GM12878 (cell line): Measurements from ENCODE around the gene STK40. TPM values are rescaled to one million over a fixed set of nuclear protein-coding genes. Genes with fewer than 3 reads are reported as not detected.

ENCODE experiments used
- ATAC-seq: fragments of 200-7000 bp; cut with Tn5 transposase; 3 replicates; pipeline ENCODE4 v1.9.1; 2020; ENCODE audit warnings: mild to moderate bottlenecking, moderate library complexity
- BruUV-seq: library from RNA; stranded (reverse); fragments of 400-500 nt; replicated peaks from 2 replicates; lab custom pipeline; 2021; lab: Mats Ljungman, UMichigan
- CTCF ChIA-PET: fragments of 300-600 bp; sonication (Branson Sonifier 250); formaldehyde crosslinking; extraction: SDS; loops from one replicate; lab custom pipeline; 2021; ENCODE audit warnings: inconsistent platforms; lab: Yijun Ruan, JAX
- POLR2A ChIA-PET: fragments of 350-600 bp; formaldehyde crosslinking; extraction: SDS; loops from one replicate; lab custom pipeline; 2021; ENCODE audit warnings: inconsistent platforms; lab: Charles Lee
- RAD21 ChIA-PET: fragments of 300-600 bp; sonication (Branson Sonifier 250); formaldehyde crosslinking; loops from one replicate; lab custom pipeline; 2023; ENCODE audit warnings: antibody characterized with exemption; ENCODE audit not compliant: unreplicated experiment; lab: Charles Lee
- SMC1A ChIA-PET: fragments of 300-600 bp; sonication (Branson Sonifier 250); formaldehyde crosslinking; loops from one replicate; lab custom pipeline; 2023; ENCODE audit not compliant: unreplicated experiment, uncharacterized antibody; lab: Charles Lee
- DNase-seq: peaks from one replicate; pipeline ENCODE4 v3.0.0-alpha.2; 2011; ENCODE audit warnings: low read depth, low spot score
- FAIRE-seq: peaks from 3 replicates; lab custom pipeline; 2011; peaks lifted over from hg19 to GRCh38; lab: Jason Lieb, UNC
- H2AFZ ChIP-seq: 2 replicates; pipeline ENCODE4 v1.6.0; 2011; ENCODE audit warnings: low read depth, low read length, control low read depth; ENCODE audit not compliant: control insufficient read depth
- H3K27ac ChIP-seq: 2 replicates; pipeline ENCODE4 v1.5.1; 2011; ENCODE audit warnings: control low read depth; ENCODE audit not compliant: control insufficient read depth, insufficient read depth
- H3K27me3 ChIP-seq, 2 experiments: replicated peaks in 1 of 2; 2 replicates each; pipeline versions ENCODE4 v1.6.0 to v1.6.1; 2011; ENCODE audit warnings: low read length in 1 of 2; ENCODE audit not compliant: control insufficient read depth in 2 of 2, insufficient read depth in 2 of 2
- H3K36me3 ChIP-seq, 2 experiments: 2 replicates each; pipeline ENCODE4 v1.5.1; 2011; ENCODE audit warnings: low read length in 1 of 2; ENCODE audit not compliant: control insufficient read depth in 2 of 2, insufficient read depth in 2 of 2
- H3K4me1 ChIP-seq: 2 replicates; pipeline ENCODE4 v1.6.1; 2011; ENCODE audit warnings: mild to moderate bottlenecking, low read length, moderate library complexity, mixed read lengths; ENCODE audit not compliant: control insufficient read depth, insufficient read depth
- H3K4me2 ChIP-seq: 2 replicates; pipeline ENCODE4 v1.6.0; 2011; ENCODE audit warnings: control low read depth; ENCODE audit not compliant: control insufficient read depth, insufficient read depth
- H3K4me3 ChIP-seq: fragments of 200-600 bp; sonication (generic); 2 replicates; pipeline ENCODE4 v1.5.1; 2016
- H3K79me2 ChIP-seq: 2 replicates; pipeline ENCODE4 v1.6.0; 2011; ENCODE audit warnings: low read length; ENCODE audit not compliant: control insufficient read depth, insufficient read depth
- H3K9ac ChIP-seq: 2 replicates; pipeline ENCODE4 v1.8.0; 2011; ENCODE audit warnings: low read length, control low read depth, mixed read lengths; ENCODE audit not compliant: control insufficient read depth, insufficient read depth
- H3K9me3 ChIP-seq: replicated peaks from 3 replicates; pipeline ENCODE4 v1.5.1; 2011; ENCODE audit warnings: mild to moderate bottlenecking, low read length; ENCODE audit not compliant: control insufficient read depth, insufficient read depth
- H4K20me1 ChIP-seq: 2 replicates; pipeline ENCODE4 v1.6.0; 2011; ENCODE audit not compliant: control insufficient read depth, insufficient read depth
- CREM ChIP-seq: IDR thresholded peaks from 2 replicates; pipeline ENCODE4 v1.6.1; 2014; ENCODE audit warnings: antibody characterized with exemption, low read depth
- EP300 ChIP-seq, 2 experiments: fragments of 150-350 bp in 1 of 2; IDR thresholded peaks; 2 replicates each; pipeline ENCODE4 v1.6.1; 2011 to 2012; ENCODE audit warnings: low read depth in 2 of 2, low read length in 2 of 2, borderline replicate concordance in 1 of 2, improper control_type of control experiment in 1 of 2, inconsistent platforms in 1 of 2; ENCODE audit not compliant: control insufficient read depth in 1 of 2
- ESRRA ChIP-seq: IDR thresholded peaks from 2 replicates; pipeline ENCODE4 v1.6.1; 2012; ENCODE audit warnings: mild to moderate bottlenecking, low read length, improper control_type of control experiment
- MTA2 ChIP-seq: fragments of 450-650 bp; IDR thresholded peaks from 2 replicates; pipeline ENCODE4 v1.6.1; 2016; ENCODE audit warnings: low read depth, mild to moderate bottlenecking, moderate library complexity
- NFYB ChIP-seq: IDR thresholded peaks from 2 replicates; pipeline ENCODE4 v1.6.1; 2011; ENCODE audit warnings: low read depth, mild to moderate bottlenecking, low read length, improper control_type of control experiment, moderate library complexity; ENCODE audit not compliant: insufficient read depth
- SMAD5 ChIP-seq: IDR thresholded peaks from 2 replicates; pipeline ENCODE4 v1.6.1; 2016; ENCODE audit warnings: antibody characterized with exemption, low read depth
- WRNIP1 ChIP-seq: IDR thresholded peaks from 2 replicates; pipeline ENCODE4 v1.6.1; 2011; ENCODE audit warnings: low read depth, low read length, improper control_type of control experiment, borderline replicate concordance
- ZNF24 ChIP-seq: fragments of 450-650 bp; IDR thresholded peaks from 2 replicates; pipeline ENCODE4 v1.6.1; 2017; ENCODE audit warnings: antibody characterized with exemption, mild to moderate bottlenecking
- WGBS: methylation state at CpG from one replicate; pipeline ENCODE4 v1.1.6; 2016; ENCODE audit warnings: low lambda C conversion rate; ENCODE audit not compliant: insufficient replicate concordance, insufficient coverage; ENCODE audit errors: missing lambda C conversion rate; 5-methylcytosine and 5-hydroxymethylcytosine counted together
- in situ Hi-C: fragments of 300-500 bp; cut with MboI; formaldehyde crosslinking; loops from 9 replicates; pipeline ENCODE4 v1.14.3; 2018; ENCODE audit warnings: mixed read lengths
- intact Hi-C: fragments of 100-400 bp; cut with micrococcal nuclease; formaldehyde crosslinking; loops from one replicate; pipeline ENCODE4 v1.14.2; 2022; ENCODE audit not compliant: unreplicated experiment
- polyA plus RNA-seq, 11 experiments: library from polyadenylated mRNA; depleted of rRNA in 4 of 11; unstranded in 6 of 11; stranded (reverse) in 5 of 11; fragments of >200 nt; fragmentation: Nextera tagmentation in 4 of 11; fragmentation: Illumina TruSeq in 1 of 11; extraction: Ambion mirVana in 4 of 11; extraction: Trizol in 1 of 11; gene quantifications; 1 replicate in 1 of 11; 2 replicates in 10 of 11; pipeline versions ENCODE4 v1.2.1 to v1.2.3, GENCODE V29; 2011 to 2016; ENCODE audit warnings: inconsistent platforms in 2 of 11, missing spikeins in 2 of 11, low read depth in 1 of 11
- total RNA-seq, 4 experiments: library from RNA; depleted of rRNA in 3 of 4; stranded (reverse); fragments of >200 nt in 3 of 4; fragmentation: Illumina TruSeq in 1 of 4; extraction: Trizol in 1 of 4; gene quantifications; 2 replicates each; pipeline versions ENCODE4 v1.2.1 to v1.2.3, GENCODE V29; 2013 to 2021
- TF ChIP-seq, protein P1 (sequence below): fragments of 450-650 bp; IDR thresholded peaks from 2 replicates; pipeline ENCODE4 v1.6.1; 2016; ENCODE audit warnings: mild to moderate bottlenecking, moderate library complexity, borderline replicate concordance
- TF ChIP-seq, protein P2 (sequence below): fragments of 450-650 bp; IDR thresholded peaks from 2 replicates; pipeline ENCODE4 v1.6.1; 2017; ENCODE audit warnings: antibody characterized with exemption, mild to moderate bottlenecking, moderate library complexity

The STK40 gene
- total and polyA plus RNA-seq, 10 of the 15 experiments (the other 5 are each of a cell fraction or from before 2014, with no cell fraction given): 0.27 to 51.0 (median 29.5) TPM

DNA sequence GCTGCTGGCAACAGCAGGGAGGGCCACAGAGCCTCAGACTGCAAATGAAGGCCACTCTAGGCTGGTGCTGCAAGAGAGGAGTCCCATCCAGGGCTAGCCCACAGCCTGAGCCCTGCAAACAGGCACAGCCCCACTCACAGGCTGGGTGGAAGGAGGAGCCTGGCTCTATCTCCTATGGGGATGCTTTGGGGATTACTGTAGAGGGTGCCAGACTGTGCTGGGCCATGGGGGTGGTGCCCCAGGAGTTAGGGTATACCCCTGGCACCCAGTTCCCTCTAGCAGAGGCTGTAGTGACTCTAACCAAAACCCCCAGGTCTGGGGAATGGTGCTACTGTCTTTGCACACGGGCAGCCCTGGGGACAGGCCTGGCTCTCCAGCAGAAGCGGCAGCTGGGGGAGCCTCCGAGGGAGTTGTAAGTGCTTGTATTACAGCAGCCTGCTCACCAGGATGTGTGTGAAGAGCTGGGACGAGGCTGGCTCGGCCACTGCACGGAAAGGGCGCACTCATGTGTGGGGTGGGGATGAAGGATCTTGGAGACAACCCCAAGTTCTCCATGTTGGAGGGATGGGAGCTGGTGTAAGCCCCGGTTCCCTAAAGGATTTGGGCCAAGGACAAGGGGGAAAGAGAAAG, 38.9 kb downstream of the STK40 start (continued):
- TF ChIP-seq EP300 (IDR thresholded peaks at IDR 0.05; ENCODE audit: borderline replicate concordance in 1 of 2, control insufficient read depth in 1 of 2, low read depth in 2 of 2, low read length in 2 of 2): no peak
- no peak for TF ChIP-seq SMAD5
- TF ChIP-seq MTA2: no peak
- TF ChIP-seq, all 136 proteins: peak for 0

DNA sequence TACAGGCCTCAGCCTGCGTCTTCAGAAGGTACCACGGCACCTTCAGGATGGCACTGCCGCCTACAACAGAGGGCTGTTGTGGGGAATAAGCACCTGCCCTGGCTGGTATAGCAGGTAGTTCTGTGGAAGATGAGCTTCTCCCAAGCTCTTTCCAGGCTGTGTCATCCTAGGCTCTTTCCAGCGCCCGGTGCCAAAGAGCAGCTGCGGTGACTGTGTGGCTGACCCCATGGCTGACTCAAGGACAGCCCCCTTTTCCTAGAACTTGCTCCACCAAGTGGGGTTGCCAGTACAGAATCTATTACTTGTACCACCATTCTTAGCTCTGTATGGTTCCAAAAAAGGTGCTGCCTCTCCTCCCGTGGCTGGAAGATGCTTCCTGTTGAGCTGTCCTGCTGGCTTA, 40.4 kb downstream of the STK40 start:
- ChIA-PET CTCF (interaction anchor here (0.6 to 13.5 kb wide), 3 partner anchors 21 to 75 kb away, joined by 4 to 157 read pairs (median 12); no protein-coding TSS in a partner anchor), SMC1A (interaction anchor here (0.6 to 0.8 kb wide), 2 partner anchors 23 to 74 kb away, joined by 3 read pairs; no protein-coding TSS in a partner anchor), POLR2A (interaction anchor here (1.0 kb wide), 1 partner anchor 22 kb away, joined by 3 read pairs; no protein-coding TSS in a partner anchor), RAD21 (interaction anchor here (0.8 kb wide), 1 partner anchor 23 kb away, joined by 5 read pairs; no protein-coding TSS in a partner anchor)
- no peak for DNase-seq
- no TSS peak for BruUV-seq
- FAIRE-seq: no peak
- H3K27ac ChIP-seq: no peak overlapping the region
- H4K20me1 ChIP-seq: no peaks in the 10 kb centered on the region
- no peak overlapping the region for H3K9ac ChIP-seq
- H3K9me3 ChIP-seq: no peaks in the 10 kb centered on the region
- no peak overlapping the region for H3K4me3 ChIP-seq
- no peak for ATAC-seq
- H3K36me3 ChIP-seq: peaks cover 17 to 18% of the 10 kb centered on the region in 2 experiments; a peak in 3 of 4 replicates
- H2AFZ ChIP-seq: no peak overlapping the region
- WGBS: 82% methylated on average over 7 of the region's 7 CpGs
- intact Hi-C loops: no loop called here
- in situ Hi-C loops: loop anchor here (5.0 kb wide), 1 partner anchor 77 kb away; no protein-coding TSS in a partner anchor
- peaks cover 22% of the 10 kb centered on the region for H3K4me1 ChIP-seq
- TF ChIP-seq, protein P1, sequence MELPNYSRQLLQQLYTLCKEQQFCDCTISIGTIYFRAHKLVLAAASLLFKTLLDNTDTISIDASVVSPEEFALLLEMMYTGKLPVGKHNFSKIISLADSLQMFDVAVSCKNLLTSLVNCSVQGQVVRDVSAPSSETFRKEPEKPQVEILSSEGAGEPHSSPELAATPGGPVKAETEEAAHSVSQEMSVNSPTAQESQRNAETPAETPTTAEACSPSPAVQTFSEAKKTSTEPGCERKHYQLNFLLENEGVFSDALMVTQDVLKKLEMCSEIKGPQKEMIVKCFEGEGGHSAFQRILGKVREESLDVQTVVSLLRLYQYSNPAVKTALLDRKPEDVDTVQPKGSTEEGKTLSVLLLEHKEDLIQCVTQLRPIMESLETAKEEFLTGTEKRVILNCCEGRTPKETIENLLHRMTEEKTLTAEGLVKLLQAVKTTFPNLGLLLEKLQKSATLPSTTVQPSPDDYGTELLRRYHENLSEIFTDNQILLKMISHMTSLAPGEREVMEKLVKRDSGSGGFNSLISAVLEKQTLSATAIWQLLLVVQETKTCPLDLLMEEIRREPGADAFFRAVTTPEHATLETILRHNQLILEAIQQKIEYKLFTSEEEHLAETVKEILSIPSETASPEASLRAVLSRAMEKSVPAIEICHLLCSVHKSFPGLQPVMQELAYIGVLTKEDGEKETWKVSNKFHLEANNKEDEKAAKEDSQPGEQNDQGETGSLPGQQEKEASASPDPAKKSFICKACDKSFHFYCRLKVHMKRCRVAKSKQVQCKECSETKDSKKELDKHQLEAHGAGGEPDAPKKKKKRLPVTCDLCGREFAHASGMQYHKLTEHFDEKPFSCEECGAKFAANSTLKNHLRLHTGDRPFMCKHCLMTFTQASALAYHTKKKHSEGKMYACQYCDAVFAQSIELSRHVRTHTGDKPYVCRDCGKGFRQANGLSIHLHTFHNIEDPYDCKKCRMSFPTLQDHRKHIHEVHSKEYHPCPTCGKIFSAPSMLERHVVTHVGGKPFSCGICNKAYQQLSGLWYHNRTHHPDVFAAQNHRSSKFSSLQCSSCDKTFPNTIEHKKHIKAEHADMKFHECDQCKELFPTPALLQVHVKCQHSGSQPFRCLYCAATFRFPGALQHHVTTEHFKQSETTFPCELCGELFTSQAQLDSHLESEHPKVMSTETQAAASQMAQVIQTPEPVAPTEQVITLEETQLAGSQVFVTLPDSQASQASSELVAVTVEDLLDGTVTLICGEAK: no peak
- TF ChIP-seq, protein P2, sequence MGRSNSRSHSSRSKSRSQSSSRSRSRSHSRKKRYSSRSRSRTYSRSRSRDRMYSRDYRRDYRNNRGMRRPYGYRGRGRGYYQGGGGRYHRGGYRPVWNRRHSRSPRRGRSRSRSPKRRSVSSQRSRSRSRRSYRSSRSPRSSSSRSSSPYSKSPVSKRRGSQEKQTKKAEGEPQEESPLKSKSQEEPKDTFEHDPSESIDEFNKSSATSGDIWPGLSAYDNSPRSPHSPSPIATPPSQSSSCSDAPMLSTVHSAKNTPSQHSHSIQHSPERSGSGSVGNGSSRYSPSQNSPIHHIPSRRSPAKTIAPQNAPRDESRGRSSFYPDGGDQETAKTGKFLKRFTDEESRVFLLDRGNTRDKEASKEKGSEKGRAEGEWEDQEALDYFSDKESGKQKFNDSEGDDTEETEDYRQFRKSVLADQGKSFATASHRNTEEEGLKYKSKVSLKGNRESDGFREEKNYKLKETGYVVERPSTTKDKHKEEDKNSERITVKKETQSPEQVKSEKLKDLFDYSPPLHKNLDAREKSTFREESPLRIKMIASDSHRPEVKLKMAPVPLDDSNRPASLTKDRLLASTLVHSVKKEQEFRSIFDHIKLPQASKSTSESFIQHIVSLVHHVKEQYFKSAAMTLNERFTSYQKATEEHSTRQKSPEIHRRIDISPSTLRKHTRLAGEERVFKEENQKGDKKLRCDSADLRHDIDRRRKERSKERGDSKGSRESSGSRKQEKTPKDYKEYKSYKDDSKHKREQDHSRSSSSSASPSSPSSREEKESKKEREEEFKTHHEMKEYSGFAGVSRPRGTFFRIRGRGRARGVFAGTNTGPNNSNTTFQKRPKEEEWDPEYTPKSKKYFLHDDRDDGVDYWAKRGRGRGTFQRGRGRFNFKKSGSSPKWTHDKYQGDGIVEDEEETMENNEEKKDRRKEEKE: no peak
- TF ChIP-seq MTA2 (no peak), NFYB (no peak), WRNIP1 (no peak), ESRRA (no peak), CREM (no peak), ZNF24 (no peak)
- no peak overlapping the region for H3K4me2 ChIP-seq
- H3K79me2 ChIP-seq: no peaks in the 10 kb centered on the region; the same call in 1 of the 2 replicates
- no peaks in the 10 kb centered on the region for H3K27me3 ChIP-seq
